ENCODE measurements around the gene FKBP14.

DNA sequence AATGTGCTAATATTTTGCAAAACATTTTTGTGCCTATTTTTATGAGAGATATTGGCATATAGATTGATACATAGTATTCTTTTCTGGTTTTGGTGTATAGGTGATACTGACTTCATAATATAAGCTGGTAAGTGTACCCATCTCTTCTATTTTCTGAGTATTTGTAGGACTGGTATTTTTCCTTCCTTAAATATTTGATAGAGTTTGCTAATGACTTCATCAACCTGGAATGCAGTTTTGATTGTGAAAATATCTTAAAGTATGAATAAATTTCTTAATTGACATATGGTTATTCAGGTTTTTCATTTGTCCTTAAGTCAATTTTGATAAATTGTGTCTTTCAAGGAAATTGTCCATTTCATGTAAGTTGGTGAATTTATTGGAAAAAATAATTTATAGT, 30.9 kb downstream of the FKBP14 start:
- TF ChIP-seq, protein P1, sequence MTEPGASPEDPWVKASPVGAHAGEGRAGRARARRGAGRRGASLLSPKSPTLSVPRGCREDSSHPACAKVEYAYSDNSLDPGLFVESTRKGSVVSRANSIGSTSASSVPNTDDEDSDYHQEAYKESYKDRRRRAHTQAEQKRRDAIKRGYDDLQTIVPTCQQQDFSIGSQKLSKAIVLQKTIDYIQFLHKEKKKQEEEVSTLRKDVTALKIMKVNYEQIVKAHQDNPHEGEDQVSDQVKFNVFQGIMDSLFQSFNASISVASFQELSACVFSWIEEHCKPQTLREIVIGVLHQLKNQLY (CRISPR knock-in tag; conservative IDR thresholded peaks at IDR 0.05), result no peak
- TF ChIP-seq ETV1 (tag; conservative IDR thresholded peaks at IDR 0.05; ENCODE audit: low read depth), result no peak
- TF ChIP-seq, protein P2, sequence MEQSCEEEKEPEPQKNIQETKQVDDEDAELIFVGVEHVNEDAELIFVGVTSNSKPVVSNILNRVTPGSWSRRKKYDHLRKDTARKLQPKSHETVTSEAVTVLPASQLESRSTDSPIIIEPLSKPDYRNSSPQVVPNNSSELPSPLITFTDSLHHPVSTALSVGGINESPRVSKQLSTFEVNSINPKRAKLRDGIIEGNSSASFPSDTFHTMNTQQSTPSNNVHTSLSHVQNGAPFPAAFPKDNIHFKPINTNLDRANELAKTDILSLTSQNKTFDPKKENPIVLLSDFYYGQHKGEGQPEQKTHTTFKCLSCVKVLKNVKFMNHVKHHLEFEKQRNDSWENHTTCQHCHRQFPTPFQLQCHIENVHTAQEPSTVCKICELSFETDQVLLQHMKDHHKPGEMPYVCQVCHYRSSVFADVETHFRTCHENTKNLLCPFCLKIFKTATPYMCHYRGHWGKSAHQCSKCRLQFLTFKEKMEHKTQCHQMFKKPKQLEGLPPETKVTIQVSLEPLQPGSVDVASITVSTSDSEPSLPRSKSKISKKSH (CRISPR knock-in tag; IDR thresholded peaks at IDR 0.05), result no peak
- TF ChIP-seq NFXL1 (CRISPR knock-in tag; IDR thresholded peaks at IDR 0.05), result no peak
- no peak for TF ChIP-seq CBX5 (IDR thresholded peaks at IDR 0.05; ENCODE audit: borderline replicate concordance, low read depth)
- no peak for TF ChIP-seq MAFF (IDR thresholded peaks at IDR 0.05; ENCODE audit: low read length)
- TF ChIP-seq HDAC1 (IDR thresholded peaks at IDR 0.05), result no peak
